Daoy (cell line): ENCODE measurements around the gene EPB41L5. TPM values are rescaled to one million over a fixed set of nuclear protein-coding genes. Genes with fewer than 3 reads are reported as not detected.
"Not testable (repeated sequence)": the region's sequence is repeated elsewhere in the genome, so short reads cannot be mapped to it uniquely, and the experiment has no call there.

Experiments
- DNase-seq: peaks from one replicate; pipeline ENCODE4 v3.0.0-alpha.2; 2015; ENCODE audit warnings: low read depth
- total RNA-seq: library from RNA; depleted of rRNA; stranded (reverse); fragments of >200 nt; shearing (Covaris generic); gene quantifications from 2 replicates; pipeline ENCODE4 v1.2.3, GENCODE V29; 2014

EPB41L5 gene
- total RNA-seq, 1 experiment from 2014 or later = 6.4 TPM

- DNase-seq = no peak
Observed at GRCh38 chr2:120029672-120030640, 17.1 kb downstream of the EPB41L5 start.

GRCh38 chr2:120032297-120032696, 19.4 kb downstream of the EPB41L5 start:
- no peak for DNase-seq

- DNase-seq = no peak
Observed at GRCh38 chr2:120034027-120034426, 21.1 kb downstream of the EPB41L5 start.

GRCh38 chr2:120034621-120035020, 21.7 kb downstream of the EPB41L5 start:
- no peak for DNase-seq

GRCh38 chr2:120036145-120036544, 23.3 kb downstream of the EPB41L5 start:
- no peak for DNase-seq

- no peak for DNase-seq
Observed at GRCh38 chr2:120037995-120038541, 25.2 kb downstream of the EPB41L5 start.

GRCh38 chr2:120042359-120042758, 29.5 kb downstream of the EPB41L5 start:
- no peak for DNase-seq

- no peak for DNase-seq
Observed at GRCh38 chr2:120044336-120044735, 31.5 kb downstream of the EPB41L5 start.

GRCh38 chr2:120045775-120046174, 32.9 kb downstream of the EPB41L5 start:
- not testable (repeated sequence) for DNase-seq

GRCh38 chr2:120046252-120046651, 33.4 kb downstream of the EPB41L5 start:
- not testable (repeated sequence) for DNase-seq

GRCh38 chr2:120052597-120052996, 39.7 kb downstream of the EPB41L5 start:
- DNase-seq = no peak

GRCh38 chr2:120053891-120054290, 41.0 kb downstream of the EPB41L5 start:
- peak; percentile 27 for DNase-seq

- no peak for DNase-seq
Observed at GRCh38 chr2:120059483-120059882, 46.6 kb downstream of the EPB41L5 start.

- DNase-seq = no peak
Observed at GRCh38 chr2:120060088-120060623, 47.3 kb downstream of the EPB41L5 start.

GRCh38 chr2:120064664-120065063, 51.8 kb downstream of the EPB41L5 start:
- DNase-seq = no peak

GRCh38 chr2:120066800-120067547, 54.1 kb downstream of the EPB41L5 start:
- DNase-seq = no peak

- not testable (repeated sequence) for DNase-seq
Observed at GRCh38 chr2:120068040-120068658, 55.3 kb downstream of the EPB41L5 start.

- no peak for DNase-seq
Observed at GRCh38 chr2:120075545-120075944, 62.7 kb downstream of the EPB41L5 start.

GRCh38 chr2:120077896-120078295, 65.0 kb downstream of the EPB41L5 start:
- no peak for DNase-seq

GRCh38 chr2:120079647-120080046, 66.8 kb downstream of the EPB41L5 start:
- DNase-seq = no peak

GRCh38 chr2:120091436-120091835, 78.6 kb downstream of the EPB41L5 start:
- no peak for DNase-seq

- DNase-seq = no peak
Observed at GRCh38 chr2:120094795-120095194, 81.9 kb downstream of the EPB41L5 start.
